Loucy (cell line): ENCODE results near the gene B9D1.

Experiments
- H2AFZ ChIP-seq: fragments of 200-600 bp; sonication (generic); 2 replicates; pipeline ENCODE4 v1.6.0; 2016; ENCODE audit warnings: antibody characterized with exemption, mild to moderate bottlenecking, low read length, moderate library complexity
- H3F3A ChIP-seq: fragments of 200-600 bp; 2 replicates; pipeline ENCODE4 v1.6.0; 2016; ENCODE audit warnings: antibody characterized with exemption, low read depth, mild to moderate bottlenecking
- H3K27me3 ChIP-seq: fragments of 200-600 bp; sonication (generic); 2 replicates; pipeline ENCODE4 v1.6.1; 2014; ENCODE audit warnings: low read length, mild to moderate bottlenecking; ENCODE audit not compliant: insufficient read depth, poor library complexity, severe bottlenecking
- H3K36me3 ChIP-seq: fragments of 200-600 bp; sonication (generic); 2 replicates; pipeline ENCODE4 v1.6.1; 2016; ENCODE audit warnings: low read length; ENCODE audit not compliant: insufficient read depth
- H3K4me1 ChIP-seq: fragments of 200-600 bp; sonication (generic); 2 replicates; pipeline ENCODE4 v1.5.1; 2014; ENCODE audit warnings: low read length, mild to moderate bottlenecking; ENCODE audit not compliant: insufficient read depth, poor library complexity, severe bottlenecking
- H3K4me2 ChIP-seq: fragments of 200-600 bp; sonication (generic); 2 replicates; pipeline ENCODE4 v1.6.0; 2014; ENCODE audit warnings: antibody characterized with exemption, low read length, low read depth, mild to moderate bottlenecking; ENCODE audit not compliant: poor library complexity, severe bottlenecking
- H3K4me3 ChIP-seq: fragments of 200-600 bp; sonication (generic); 2 replicates; pipeline ENCODE4 v1.5.1; 2014; ENCODE audit warnings: low read length, mild to moderate bottlenecking, mixed read lengths; ENCODE audit not compliant: poor library complexity, severe bottlenecking
- H3K79me2 ChIP-seq: fragments of 200-600 bp; sonication (generic); 2 replicates; pipeline ENCODE4 v1.6.1; 2014; ENCODE audit warnings: low read length; ENCODE audit not compliant: insufficient read depth
- H3K9ac ChIP-seq: fragments of 200-600 bp; sonication (generic); 2 replicates; pipeline ENCODE4 v1.6.0; 2014; ENCODE audit warnings: mild to moderate bottlenecking, low read depth, low read length, moderate library complexity; ENCODE audit not compliant: poor library complexity, severe bottlenecking
- H3K9me2 ChIP-seq: fragments of 200-600 bp; sonication (generic); replicated peaks from 2 replicates; pipeline ENCODE4 v1.6.1; 2016; ENCODE audit warnings: low read depth, low read length, mixed read lengths
- H3K9me3 ChIP-seq: fragments of 200-600 bp; sonication (generic); 2 replicates; pipeline ENCODE4 v1.6.1; 2014; ENCODE audit warnings: mild to moderate bottlenecking, antibody characterized with exemption, low read length, low read depth; ENCODE audit not compliant: insufficient read depth
- H4K20me1 ChIP-seq: fragments of 200-600 bp; sonication (generic); 2 replicates; pipeline ENCODE4 v1.6.0; 2014; ENCODE audit warnings: antibody characterized with exemption, low read length, mild to moderate bottlenecking; ENCODE audit not compliant: insufficient read depth, poor library complexity, severe bottlenecking
- EZH2phosphoT487 ChIP-seq: fragments of 200-600 bp; IDR thresholded peaks from 2 replicates; pipeline ENCODE4 v1.6.1; 2018; ENCODE audit warnings: antibody characterized with exemption, mild to moderate bottlenecking, moderate library complexity, borderline replicate concordance
- TF ChIP-seq, protein P1 (sequence below): fragments of 200-600 bp; sonication (generic); conservative IDR thresholded peaks from 2 replicates; pipeline ENCODE4 v1.5.1; 2014; ENCODE audit warnings: mild to moderate bottlenecking, antibody characterized with exemption, low read length

The B9D1 gene

DNA sequence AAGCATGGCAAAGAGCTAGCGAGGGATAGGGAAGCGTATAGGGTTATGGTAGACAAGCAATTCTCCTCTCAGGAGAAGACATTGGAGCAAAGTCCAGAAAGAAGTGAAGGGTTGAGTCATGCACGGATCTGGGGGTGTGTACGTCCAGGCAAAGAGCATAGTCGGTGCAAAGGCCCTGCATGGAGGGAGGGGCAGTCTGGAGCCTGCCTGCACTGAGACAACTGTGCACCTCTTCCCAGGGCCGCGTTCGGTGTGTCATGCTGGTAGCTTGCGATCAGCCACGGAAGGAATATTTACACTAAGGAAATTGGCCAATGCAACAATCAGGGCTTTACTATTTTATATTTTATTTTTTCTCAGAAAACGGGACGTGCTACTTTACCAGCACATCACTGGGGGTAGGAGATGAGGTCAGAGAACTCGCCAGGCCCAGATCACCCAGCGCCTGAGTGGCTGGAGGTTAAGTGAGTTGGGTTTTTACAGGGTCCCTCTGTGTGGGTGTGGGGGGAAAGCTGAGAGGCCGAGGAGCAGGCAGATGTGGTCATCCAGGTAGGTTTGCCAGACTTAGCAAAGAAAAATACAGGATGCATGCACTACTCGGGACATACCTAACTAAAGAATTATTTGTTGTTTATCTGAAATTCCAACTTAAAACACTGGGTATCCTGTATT is 6.7 kb upstream of the B9D1 start:
- H4K20me1 ChIP-seq, result no peaks in the 10 kb centered on the region
- TF ChIP-seq, protein P1, sequence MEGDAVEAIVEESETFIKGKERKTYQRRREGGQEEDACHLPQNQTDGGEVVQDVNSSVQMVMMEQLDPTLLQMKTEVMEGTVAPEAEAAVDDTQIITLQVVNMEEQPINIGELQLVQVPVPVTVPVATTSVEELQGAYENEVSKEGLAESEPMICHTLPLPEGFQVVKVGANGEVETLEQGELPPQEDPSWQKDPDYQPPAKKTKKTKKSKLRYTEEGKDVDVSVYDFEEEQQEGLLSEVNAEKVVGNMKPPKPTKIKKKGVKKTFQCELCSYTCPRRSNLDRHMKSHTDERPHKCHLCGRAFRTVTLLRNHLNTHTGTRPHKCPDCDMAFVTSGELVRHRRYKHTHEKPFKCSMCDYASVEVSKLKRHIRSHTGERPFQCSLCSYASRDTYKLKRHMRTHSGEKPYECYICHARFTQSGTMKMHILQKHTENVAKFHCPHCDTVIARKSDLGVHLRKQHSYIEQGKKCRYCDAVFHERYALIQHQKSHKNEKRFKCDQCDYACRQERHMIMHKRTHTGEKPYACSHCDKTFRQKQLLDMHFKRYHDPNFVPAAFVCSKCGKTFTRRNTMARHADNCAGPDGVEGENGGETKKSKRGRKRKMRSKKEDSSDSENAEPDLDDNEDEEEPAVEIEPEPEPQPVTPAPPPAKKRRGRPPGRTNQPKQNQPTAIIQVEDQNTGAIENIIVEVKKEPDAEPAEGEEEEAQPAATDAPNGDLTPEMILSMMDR, result no peak
- TF ChIP-seq EZH2phosphoT487, result no peak
- peaks cover 30% of the 10 kb centered on the region for H3K4me1 ChIP-seq
- no peak overlapping the region for H3K4me2 ChIP-seq
- H3K79me2 ChIP-seq, result no peaks in the 10 kb centered on the region
- H3F3A ChIP-seq, result no peaks in the 10 kb centered on the region
- H3K9me2 ChIP-seq, result no peaks in the 10 kb centered on the region
- no peaks in the 10 kb centered on the region for H3K27me3 ChIP-seq
- H3K4me3 ChIP-seq, result no peak overlapping the region
- H3K36me3 ChIP-seq, result no peaks in the 10 kb centered on the region
- H2AFZ ChIP-seq, result no peak overlapping the region
- no peak overlapping the region for H3K9ac ChIP-seq
- no peaks in the 10 kb centered on the region for H3K9me3 ChIP-seq

DNA sequence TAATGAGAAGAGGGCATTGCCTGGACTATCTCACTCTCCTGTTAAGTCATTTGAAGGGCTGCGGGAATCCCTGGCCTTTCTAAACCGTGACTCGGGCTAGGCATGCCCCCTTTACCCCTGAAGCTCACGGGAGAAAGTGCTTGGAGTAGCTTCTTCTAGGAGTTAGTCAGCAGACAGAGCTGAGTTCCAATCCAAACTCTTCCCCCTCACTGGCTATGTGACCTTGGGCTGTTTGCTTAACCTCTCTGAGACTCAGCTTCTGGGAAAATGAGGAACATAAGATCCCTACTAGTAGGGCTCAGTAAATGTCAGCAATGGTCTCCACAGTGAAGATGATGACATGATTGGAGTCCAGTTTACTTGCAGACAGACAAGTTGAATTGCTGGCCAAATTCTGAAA is 5.7 kb upstream of the B9D1 start:
- H3K4me3 ChIP-seq, result no peak overlapping the region
- H3F3A ChIP-seq, result no peaks in the 10 kb centered on the region
- no peaks in the 10 kb centered on the region for H3K9me3 ChIP-seq
- H4K20me1 ChIP-seq, result no peaks in the 10 kb centered on the region
- no peaks in the 10 kb centered on the region for H3K9me2 ChIP-seq
- H3K27me3 ChIP-seq, result no peaks in the 10 kb centered on the region
- no peaks in the 10 kb centered on the region for H3K79me2 ChIP-seq
- no peak overlapping the region for H2AFZ ChIP-seq
- peaks cover 30% of the 10 kb centered on the region for H3K4me1 ChIP-seq
- H3K4me2 ChIP-seq, result no peak overlapping the region
- no peak overlapping the region for H3K9ac ChIP-seq
- TF ChIP-seq, protein P1, result no peak
- no peak for TF ChIP-seq EZH2phosphoT487
- H3K36me3 ChIP-seq, result no peaks in the 10 kb centered on the region

DNA sequence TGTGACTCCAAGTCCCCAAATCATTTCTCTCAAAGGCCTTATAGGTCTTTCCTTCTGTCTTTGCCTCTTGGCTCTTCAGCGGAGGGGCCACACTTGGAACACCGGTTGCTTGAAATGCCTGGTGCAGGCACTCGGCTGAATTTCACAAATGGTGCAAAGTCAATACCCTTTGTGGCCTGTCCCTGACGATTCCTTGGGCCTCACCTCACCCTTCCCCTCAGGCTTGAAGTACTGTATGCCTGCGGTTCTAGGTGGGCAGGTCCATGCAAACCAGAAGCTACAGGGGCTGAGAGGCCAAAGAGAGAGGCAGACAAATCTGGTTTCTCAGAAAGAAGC is 4.1 kb upstream of the B9D1 start:
- no peak overlapping the region for H2AFZ ChIP-seq
- no peak overlapping the region for H3K4me2 ChIP-seq
- H3K4me3 ChIP-seq, result no peak overlapping the region

More for the DNA sequence above, 4.1 kb upstream of the B9D1 start:
- no peak for TF ChIP-seq EZH2phosphoT487
- TF ChIP-seq, protein P1, result no peak
- Histone ChIP-seq H3K79me2 (no peaks in the 10 kb centered on the region), H3K9ac (no peak overlapping the region), H3F3A (no peaks in the 10 kb centered on the region), H3K9me3 (no peaks in the 10 kb centered on the region), H3K4me1 (peaks cover 22% of the 10 kb centered on the region), H4K20me1 (no peaks in the 10 kb centered on the region), H3K36me3 (no peaks in the 10 kb centered on the region), H3K9me2 (no peaks in the 10 kb centered on the region), H3K27me3 (no peaks in the 10 kb centered on the region)
